HuH-7.5 (cell line): Measurements from ENCODE around the gene GPC3.
"Not testable (repeated sequence)": the region's sequence is repeated elsewhere in the genome, so short reads cannot be mapped to it uniquely, and the experiment has no call there.

Source experiments
- DNase-seq: peaks from one replicate; pipeline ENCODE4 v3.0.0; 2011; ENCODE audit warnings: low spot score

The GPC3 gene

GRCh38 chrX:133550665-133551485 is 434.5 kb downstream of the GPC3 start:
- DNase-seq, result no peak

- no peak for DNase-seq
These were observed 436.0 kb downstream of the GPC3 start for GRCh38 chrX:133549295-133549933.

GRCh38 chrX:133546441-133546840 is 439.0 kb downstream of the GPC3 start:
- DNase-seq, result no peak

GRCh38 chrX:133544778-133545177 is 440.6 kb downstream of the GPC3 start:
- DNase-seq, result no peak

GRCh38 chrX:133544115-133544514 is 441.3 kb downstream of the GPC3 start:
- no peak for DNase-seq

- DNase-seq, result no peak
These were observed 441.7 kb downstream of the GPC3 start for GRCh38 chrX:133543654-133544053.

GRCh38 chrX:133542476-133542875 is 442.9 kb downstream of the GPC3 start:
- DNase-seq, result no peak

GRCh38 chrX:133541021-133541420 is 444.4 kb downstream of the GPC3 start:
- DNase-seq, result no peak

- DNase-seq, result no peak
These were observed 447.2 kb downstream of the GPC3 start for GRCh38 chrX:133538148-133538547.

GRCh38 chrX:133537142-133537541 is 448.3 kb downstream of the GPC3 start:
- DNase-seq, result no peak

- no peak for DNase-seq
These were observed 450.3 kb downstream of the GPC3 start for GRCh38 chrX:133535066-133535465.

- no peak for DNase-seq
These were observed 451.2 kb downstream of the GPC3 start for GRCh38 chrX:133534172-133534571.

- no peak for DNase-seq
These were observed 452.1 kb downstream of the GPC3 start for GRCh38 chrX:133533249-133533648.

GRCh38 chrX:133530960-133531359 is 454.4 kb downstream of the GPC3 start:
- no peak for DNase-seq

GRCh38 chrX:133529578-133529977 is 455.8 kb downstream of the GPC3 start:
- no peak for DNase-seq

GRCh38 chrX:133527825-133528224 is 457.6 kb downstream of the GPC3 start:
- no peak for DNase-seq

- DNase-seq, result no peak
These were observed 458.0 kb downstream of the GPC3 start for GRCh38 chrX:133527415-133527814.

- not testable (repeated sequence) for DNase-seq
These were observed 458.6 kb downstream of the GPC3 start for GRCh38 chrX:133526773-133527172.

GRCh38 chrX:133523526-133523925 is 461.9 kb downstream of the GPC3 start:
- no peak for DNase-seq

- no peak for DNase-seq
These were observed 462.3 kb downstream of the GPC3 start for GRCh38 chrX:133523081-133523487.

- DNase-seq, result no peak
These were observed 468.7 kb downstream of the GPC3 start for GRCh38 chrX:133516686-133517085.

- DNase-seq, result no peak
These were observed 470.9 kb downstream of the GPC3 start for GRCh38 chrX:133514486-133514885.

GRCh38 chrX:133513123-133513522 is 472.3 kb downstream of the GPC3 start:
- DNase-seq, result no peak

- DNase-seq, result no peak
These were observed 474.4 kb downstream of the GPC3 start for GRCh38 chrX:133511041-133511440.
